GM21390 (cell line): ENCODE data around the gene CDC42EP1.
"Not testable (repeated sequence)": the region's sequence is repeated elsewhere in the genome, so short reads cannot be mapped to it uniquely, and the experiment has no call there.

Experiments
- ATAC-seq: cut with Tn5 transposase; IDR thresholded peaks from one replicate; pipeline ENCODE4 v1.9.1; 2021; ENCODE audit not compliant: unreplicated experiment

Gene CDC42EP1

GRCh38 chr22:37609240-37610152 lies 49.2 kb downstream of the CDC42EP1 start:
- ATAC-seq: no peak

DNA sequence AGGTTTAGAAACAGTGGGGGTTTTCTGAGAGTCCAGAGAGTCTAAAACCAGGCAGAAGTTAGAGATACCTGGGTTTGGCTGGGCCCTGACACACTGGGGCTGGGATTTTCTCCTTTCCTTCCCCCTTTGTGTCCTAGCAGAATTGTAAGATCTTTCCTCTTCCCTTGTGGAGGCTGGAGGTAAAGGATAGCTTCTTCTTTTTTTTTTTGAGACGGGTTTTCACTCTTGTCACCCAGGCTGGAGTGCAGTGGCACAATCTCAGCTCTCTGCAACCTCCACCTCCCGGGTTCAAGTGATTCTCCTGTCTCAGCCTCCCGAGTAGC lies 49.8 kb downstream of the CDC42EP1 start:
- not testable (repeated sequence) for ATAC-seq

GRCh38 chr22:37610480-37611129 lies 50.3 kb downstream of the CDC42EP1 start:
- ATAC-seq: no peak

GRCh38 chr22:37611207-37611606 lies 50.9 kb downstream of the CDC42EP1 start:
- ATAC-seq: no peak

- no peak for ATAC-seq
These were observed 56.2 kb downstream of the CDC42EP1 start for GRCh38 chr22:37616201-37617083.

GRCh38 chr22:37617431-37617830 lies 57.2 kb downstream of the CDC42EP1 start:
- ATAC-seq: no peak

GRCh38 chr22:37618072-37618656 lies 57.9 kb downstream of the CDC42EP1 start:
- no peak for ATAC-seq

- ATAC-seq: no peak
These were observed 58.4 kb downstream of the CDC42EP1 start for GRCh38 chr22:37618674-37619073.
